ENCODE results near the gene BPIFB6.

Gene BPIFB6

GRCh38 chr20:33076662-33077372, 45.4 kb downstream of the BPIFB6 start:
- no peak overlapping the region for H3K27ac Mint-ChIP-seq
- no peaks in the 10 kb centered on the region for H3K4me1 Mint-ChIP-seq
- no peak for TF ChIP-seq CTCF (IDR thresholded peaks at IDR 0.05; ENCODE audit: unreplicated experiment in 3 of 3)
- peaks cover 29% of the 10 kb centered on the region for H3K27me3 Mint-ChIP-seq (ENCODE audit: low read depth)
- H3K9me3 Mint-ChIP-seq, result no peaks in the 10 kb centered on the region
- no peaks in the 10 kb centered on the region for H3K36me3 Mint-ChIP-seq (ENCODE audit: low read depth)
- no peak overlapping the region for H3K4me3 Mint-ChIP-seq

DNA sequence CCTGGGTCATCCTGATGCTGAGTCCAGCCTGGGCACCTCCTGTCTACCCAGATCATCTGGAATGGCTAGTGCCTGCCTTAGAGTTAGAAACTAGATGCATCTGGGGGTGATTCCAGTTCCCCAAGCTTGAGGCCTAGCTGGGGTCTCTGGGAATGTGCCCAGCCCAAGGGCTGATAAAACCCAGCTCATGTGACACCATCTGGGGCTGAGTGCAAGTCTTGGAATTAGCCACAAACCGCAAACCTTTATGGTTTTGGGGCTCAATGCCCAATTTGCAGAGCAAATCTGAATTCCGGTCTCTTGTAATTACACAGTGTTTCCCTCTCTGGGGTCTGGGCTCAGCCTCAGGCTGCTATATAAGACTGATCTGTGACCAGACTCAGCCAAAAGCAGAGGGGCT, 47.8 kb downstream of the BPIFB6 start, which contains the start of gene BPIFB4:
Gene BPIFB4 (plus strand): TSS at position 385 of the 400 bp plus-strand sequence. CDS start 1,884 bp downstream, outside the sequence.
- H3K9me3 Mint-ChIP-seq, result no peaks in the 10 kb centered on the region
- H3K36me3 Mint-ChIP-seq (ENCODE audit: low read depth), result no peaks in the 10 kb centered on the region
- no peak within 1 kb of the TSS for H3K27ac Mint-ChIP-seq
- TF ChIP-seq CTCF (IDR thresholded peaks at IDR 0.05; ENCODE audit: unreplicated experiment in 3 of 3), result no peak
- H3K27me3 Mint-ChIP-seq (ENCODE audit: low read depth), result peaks cover 26% of the 10 kb centered on the region
- H3K4me1 Mint-ChIP-seq, result no peaks in the 10 kb centered on the region
- H3K4me3 Mint-ChIP-seq, result no peak within 1 kb of the TSS

DNA sequence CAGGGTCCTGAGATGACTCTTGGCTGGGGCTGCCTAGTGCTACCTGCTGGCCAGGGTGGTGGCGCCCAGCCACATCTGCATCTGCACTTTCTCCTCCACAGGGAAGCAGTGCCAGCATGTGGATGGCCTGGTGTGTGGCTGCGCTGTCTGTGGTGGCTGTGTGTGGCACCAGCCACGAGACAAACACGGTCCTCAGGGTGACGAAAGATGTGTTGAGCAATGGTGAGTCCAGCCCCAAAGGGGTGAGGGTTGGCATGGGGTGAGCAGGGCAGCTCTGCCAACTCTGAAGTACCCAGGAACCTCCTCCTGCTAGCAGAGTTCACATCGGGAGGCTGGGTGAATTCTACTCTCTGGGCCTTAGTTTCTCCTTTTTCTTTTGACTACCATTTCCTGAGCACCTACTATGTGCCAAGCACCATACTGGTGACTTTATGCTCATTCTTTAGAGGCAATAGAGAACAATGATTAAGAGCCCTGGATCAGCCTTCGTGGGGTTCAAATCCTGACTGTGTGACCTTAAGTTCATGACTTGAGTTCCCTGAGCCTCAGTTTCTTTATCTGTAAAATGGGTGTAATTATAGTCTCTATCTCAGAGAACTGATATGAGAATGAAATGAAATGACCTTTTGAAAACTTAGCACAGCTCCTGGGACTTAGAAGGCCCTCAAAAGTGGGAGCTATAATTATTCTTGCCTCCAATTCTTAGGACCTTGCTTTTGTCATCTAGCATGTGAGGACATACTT, 50.1 kb downstream of the BPIFB6 start:
- H3K9me3 Mint-ChIP-seq, result no peaks in the 10 kb centered on the region
- no peak overlapping the region for H3K4me3 Mint-ChIP-seq
- H3K4me1 Mint-ChIP-seq, result no peaks in the 10 kb centered on the region
- no peaks in the 10 kb centered on the region for H3K36me3 Mint-ChIP-seq (ENCODE audit: low read depth)
- H3K27me3 Mint-ChIP-seq (ENCODE audit: low read depth), result peaks cover 21% of the 10 kb centered on the region
- TF ChIP-seq CTCF (IDR thresholded peaks at IDR 0.05; ENCODE audit: unreplicated experiment in 3 of 3), result no peak
- no peak overlapping the region for H3K27ac Mint-ChIP-seq

DNA sequence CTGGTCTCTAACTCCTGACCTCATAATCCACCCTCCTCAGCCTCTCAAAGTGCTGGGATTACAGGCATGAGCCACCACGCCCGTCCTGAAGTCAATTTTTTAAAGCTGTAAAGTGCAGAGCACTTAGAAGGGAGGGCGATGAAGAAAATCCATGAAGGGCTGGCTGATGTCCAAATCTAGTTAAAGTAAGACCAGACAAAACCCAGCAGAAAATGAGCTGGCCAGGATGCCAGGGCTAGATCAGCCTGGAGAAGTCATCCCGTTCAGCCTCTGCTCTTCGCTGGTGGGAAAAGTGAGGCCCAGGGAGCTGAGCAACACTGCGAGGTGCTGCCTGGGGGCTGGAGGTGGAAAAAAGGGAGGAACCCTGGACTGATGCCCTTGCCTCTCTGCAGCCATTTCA, 51.1 kb downstream of the BPIFB6 start:
- Mint-ChIP-seq H3K27me3 (ENCODE audit: low read depth) (peaks cover 25% of the 10 kb centered on the region), H3K4me1 (no peaks in the 10 kb centered on the region), H3K36me3 (ENCODE audit: low read depth) (no peaks in the 10 kb centered on the region), H3K9me3 (no peaks in the 10 kb centered on the region), H3K4me3 (no peak overlapping the region), H3K27ac (no peak overlapping the region)
- no peak for TF ChIP-seq CTCF (IDR thresholded peaks at IDR 0.05; ENCODE audit: unreplicated experiment in 3 of 3)

DNA sequence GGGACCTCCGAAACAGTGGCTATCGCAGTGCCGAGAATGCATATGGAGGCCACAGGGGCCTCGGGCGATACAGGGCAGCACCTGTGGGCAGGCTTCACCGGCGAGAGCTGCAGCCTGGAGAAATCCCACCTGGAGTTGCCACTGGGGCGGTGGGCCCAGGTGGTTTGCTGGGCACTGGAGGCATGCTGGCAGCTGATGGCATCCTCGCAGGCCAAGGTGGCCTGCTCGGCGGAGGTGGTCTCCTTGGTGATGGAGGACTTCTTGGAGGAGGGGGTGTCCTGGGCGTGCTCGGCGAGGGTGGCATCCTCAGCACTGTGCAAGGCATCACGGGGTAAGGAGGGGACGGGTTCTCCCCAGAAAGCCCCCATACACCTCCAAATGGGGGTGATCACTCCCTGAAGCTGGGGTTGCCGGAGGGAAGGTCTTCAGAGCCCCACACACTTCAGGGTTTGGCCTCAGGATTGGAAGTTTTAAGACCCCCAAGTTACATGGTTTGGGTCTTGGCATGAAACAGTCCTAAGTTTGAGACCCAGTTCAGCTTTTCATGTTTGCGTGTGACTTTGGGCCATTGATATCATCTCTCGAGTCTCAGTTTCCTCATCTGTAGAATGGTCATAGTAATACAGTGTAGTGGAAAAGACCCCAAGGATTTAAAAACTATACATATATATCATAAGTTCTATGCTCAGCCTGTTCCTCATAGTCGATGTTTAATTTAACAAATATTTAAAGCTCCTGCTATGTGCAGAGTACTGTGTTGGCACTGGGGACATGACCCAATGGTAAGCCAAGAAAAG, 52.3 kb downstream of the BPIFB6 start:
- H3K27ac Mint-ChIP-seq, result no peak overlapping the region

More for the DNA sequence above, 52.3 kb downstream of the BPIFB6 start:
- H3K27me3 Mint-ChIP-seq (ENCODE audit: low read depth), result peaks cover 28% of the 10 kb centered on the region
- H3K4me3 Mint-ChIP-seq, result no peak overlapping the region
- no peaks in the 10 kb centered on the region for H3K4me1 Mint-ChIP-seq
- H3K9me3 Mint-ChIP-seq, result no peaks in the 10 kb centered on the region
- H3K36me3 Mint-ChIP-seq (ENCODE audit: low read depth), result no peaks in the 10 kb centered on the region
- no peak for TF ChIP-seq CTCF (IDR thresholded peaks at IDR 0.05; ENCODE audit: unreplicated experiment in 3 of 3)
